Right lobe of liver (tissue), 6 donors: ENCODE data around the gene SH3GLB2. TPM values are rescaled to one million over a fixed set of nuclear protein-coding genes. Genes with fewer than 3 reads are reported as not detected.

Source experiments
- ATAC-seq, 4 donors: fragments of 200-7000 bp; cut with Tn5 transposase; one replicate each; pipeline ENCODE4 v1.9.1; 2020; ENCODE audit warnings: mild to moderate bottlenecking in 4 of 4, moderate library complexity in 4 of 4
- DNase-seq, 3 donors: peaks; one replicate each; pipeline ENCODE4 v3.0.0-alpha.2; 2020
- H3K27ac ChIP-seq, 3 donors: fragments of 200-600 bp; one replicate each; pipeline ENCODE4 v1.8.0; 2022
- H3K27me3 ChIP-seq, 2 donors: fragments of 200-600 bp; one replicate each; pipeline ENCODE4 v1.8.0; 2022
- H3K36me3 ChIP-seq, 4 donors: fragments of 200-600 bp; sonication (generic) in 1 of 4; one replicate each; pipeline versions ENCODE4 v1.5.1 to v1.8.0; 2017 to 2022; ENCODE audit warnings: control low read depth in 1 of 4
- H3K4me1 ChIP-seq, 4 donors: fragments of 200-600 bp; sonication (generic) in 1 of 4; one replicate each; pipeline versions ENCODE4 v1.5.1 to v1.8.0; 2017 to 2022; ENCODE audit warnings: control low read depth in 1 of 4
- H3K4me3 ChIP-seq, 3 donors: fragments of 200-600 bp; one replicate each; pipeline ENCODE4 v1.8.0; 2022
- H3K9me3 ChIP-seq, 4 donors: fragments of 200-600 bp; sonication (generic) in 1 of 4; one replicate each; pipeline versions ENCODE4 v1.5.1 to v1.8.0; 2017 to 2022; ENCODE audit warnings: control low read depth in 1 of 4
- POLR2A ChIP-seq: fragments of 450-650 bp; IDR thresholded peaks from one replicate; pipeline ENCODE4 v1.6.1; 2017; ENCODE audit warnings: antibody characterized with exemption, mild to moderate bottlenecking
- WGBS: methylation state at CpG from one replicate; pipeline ENCODE4 v1.1.6; 2018; ENCODE audit warnings: low coverage, low lambda C conversion rate; ENCODE audit not compliant: insufficient coverage; ENCODE audit errors: missing lambda C conversion rate; 5-methylcytosine and 5-hydroxymethylcytosine counted together
- intact Hi-C, 2 donors: fragments of 100-400 bp; cut with DNase I; formaldehyde crosslinking; loops; one replicate each; pipeline versions ENCODE4 v1.11.2 to v1.14.1; 2022
- total RNA-seq, 6 experiments: library from RNA; depleted of rRNA in 2 of 6; stranded (reverse); fragments of >200 nt in 2 of 6; fragmentation: NEBNext Ultra II Directional in 3 of 6; extraction: Animal tissue kit (Norgen Biotek cat#: 25700) in 3 of 6; gene quantifications; one replicate each; pipeline versions ENCODE4 v1.1.0 to v1.2.4, GENCODE V29; 2016 to 2023
- TF ChIP-seq, protein P1 (sequence below), 4 donors: fragments of 200-600 bp in 3 of 4; fragments of 450-650 bp in 1 of 4; IDR thresholded peaks; one replicate each; pipeline versions ENCODE4 v1.5.1 to v1.8.0; 2016 to 2022; ENCODE audit warnings: antibody characterized with exemption in 4 of 4, mild to moderate bottlenecking in 2 of 4
- donor health status: DM: no; HTN: yes; CAD: no.
- donor health status: DM: no; HTN: no; CAD: no.
- donor health status: DM: no; HTN: no; CAD: no.
- donor health status: DM: no; HTN: yes; CAD: no.
- donor health status: DM: no; HTN: yes; CAD: no.

SH3GLB2 gene
- total RNA-seq, 6 experiments from 2014 or later: 23.7 to 28.3 (median 24.7) TPM

DNA sequence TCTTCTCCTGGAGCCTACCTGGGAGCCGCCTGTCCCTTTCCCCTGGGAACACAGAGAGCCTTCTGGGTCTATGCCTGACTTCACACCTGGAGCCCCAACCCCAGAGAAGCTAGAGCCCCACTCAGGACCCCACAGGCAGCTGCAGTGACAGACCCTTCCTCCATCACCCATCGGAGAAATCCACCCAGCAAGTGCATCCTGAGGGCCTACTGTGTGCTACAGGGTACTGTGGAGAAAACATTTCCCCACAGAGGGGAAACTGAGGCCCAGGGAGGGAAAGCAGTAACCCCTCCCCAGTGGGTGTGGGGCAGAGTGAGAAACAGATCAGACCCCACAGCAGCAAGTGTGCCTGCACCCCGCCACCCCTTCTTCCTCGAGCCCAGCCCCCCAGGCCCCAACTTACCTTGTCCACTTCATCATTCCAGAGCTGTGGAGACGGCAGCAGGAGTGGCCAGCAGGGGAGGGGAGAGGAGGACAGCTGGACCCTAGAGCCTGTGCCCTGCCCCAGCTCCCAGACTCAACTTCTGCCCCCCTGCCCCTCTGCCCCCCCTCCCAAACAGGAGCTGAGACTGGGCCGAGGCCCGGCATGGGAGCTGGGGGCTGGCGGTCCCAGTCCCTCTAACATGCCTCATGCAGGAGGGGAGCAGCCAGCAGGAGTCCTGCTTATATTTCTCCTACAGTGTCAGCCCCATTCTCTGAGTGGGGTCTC lies 17.7 kb downstream of the SH3GLB2 start:
- no peaks in the 10 kb centered on the region for H3K9me3 ChIP-seq
- intact Hi-C loops: no loop called here
- ATAC-seq (no peak), DNase-seq (no peak)
- no peaks in the 10 kb centered on the region for H3K27me3 ChIP-seq
- H3K4me1 ChIP-seq: no peaks in the 10 kb centered on the region
- no peak overlapping the region for H3K27ac ChIP-seq
- TF ChIP-seq, protein P1, sequence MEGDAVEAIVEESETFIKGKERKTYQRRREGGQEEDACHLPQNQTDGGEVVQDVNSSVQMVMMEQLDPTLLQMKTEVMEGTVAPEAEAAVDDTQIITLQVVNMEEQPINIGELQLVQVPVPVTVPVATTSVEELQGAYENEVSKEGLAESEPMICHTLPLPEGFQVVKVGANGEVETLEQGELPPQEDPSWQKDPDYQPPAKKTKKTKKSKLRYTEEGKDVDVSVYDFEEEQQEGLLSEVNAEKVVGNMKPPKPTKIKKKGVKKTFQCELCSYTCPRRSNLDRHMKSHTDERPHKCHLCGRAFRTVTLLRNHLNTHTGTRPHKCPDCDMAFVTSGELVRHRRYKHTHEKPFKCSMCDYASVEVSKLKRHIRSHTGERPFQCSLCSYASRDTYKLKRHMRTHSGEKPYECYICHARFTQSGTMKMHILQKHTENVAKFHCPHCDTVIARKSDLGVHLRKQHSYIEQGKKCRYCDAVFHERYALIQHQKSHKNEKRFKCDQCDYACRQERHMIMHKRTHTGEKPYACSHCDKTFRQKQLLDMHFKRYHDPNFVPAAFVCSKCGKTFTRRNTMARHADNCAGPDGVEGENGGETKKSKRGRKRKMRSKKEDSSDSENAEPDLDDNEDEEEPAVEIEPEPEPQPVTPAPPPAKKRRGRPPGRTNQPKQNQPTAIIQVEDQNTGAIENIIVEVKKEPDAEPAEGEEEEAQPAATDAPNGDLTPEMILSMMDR (IDR thresholded peaks at IDR 0.05): no peak
- no peak for TF ChIP-seq POLR2A
- peaks cover 0 to 28% (median 4%) of the 10 kb centered on the region in 4 donors for H3K36me3 ChIP-seq
- no peak overlapping the region for H3K4me3 ChIP-seq
- no CpG with 5 or more reads among the region's 8 CpGs for WGBS

DNA sequence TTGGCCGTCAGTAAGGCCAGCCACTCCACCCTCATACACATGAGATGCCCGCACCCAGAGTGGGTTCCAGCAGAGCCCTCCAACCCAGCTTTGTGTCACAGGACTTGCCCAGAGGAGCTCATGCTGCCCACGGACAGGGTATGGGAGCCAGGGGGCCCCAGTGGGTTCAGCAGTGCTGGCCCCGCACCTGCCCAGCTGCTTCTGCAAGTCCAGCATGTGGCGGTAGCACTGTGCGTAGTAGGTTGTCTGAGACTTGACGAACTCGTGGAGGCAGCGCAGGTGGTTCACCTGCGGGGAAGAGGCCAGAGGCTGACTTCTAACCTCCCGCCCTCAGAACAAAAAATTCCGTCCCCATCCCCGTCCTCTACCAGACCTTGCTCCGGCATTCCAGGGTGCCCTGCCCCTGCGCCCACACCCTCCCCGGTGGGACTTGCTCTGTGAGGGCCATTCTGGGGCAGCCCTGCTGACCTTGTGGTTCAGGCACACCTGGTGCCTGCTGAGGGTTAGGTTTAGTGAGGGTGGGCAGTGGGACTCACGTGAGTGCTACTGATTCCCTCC lies 18.5 kb downstream of the SH3GLB2 start:
- H3K9me3 ChIP-seq: no peaks in the 10 kb centered on the region
- H3K36me3 ChIP-seq: peaks cover 0 to 34% (median 6%) of the 10 kb centered on the region in 4 donors
- intact Hi-C loops: no loop called here
- no peaks in the 10 kb centered on the region for H3K27me3 ChIP-seq
- H3K27ac ChIP-seq: no peak overlapping the region
- 100% methylated on average over 3 of the region's 17 CpGs for WGBS
- no peak overlapping the region for H3K4me3 ChIP-seq
- TF ChIP-seq POLR2A: no peak
- TF ChIP-seq, protein P1 (IDR thresholded peaks at IDR 0.05): no peak
- H3K4me1 ChIP-seq: no peaks in the 10 kb centered on the region
- ATAC-seq (no peak), DNase-seq (peak in 1 of 3 donors; percentile 43)

DNA sequence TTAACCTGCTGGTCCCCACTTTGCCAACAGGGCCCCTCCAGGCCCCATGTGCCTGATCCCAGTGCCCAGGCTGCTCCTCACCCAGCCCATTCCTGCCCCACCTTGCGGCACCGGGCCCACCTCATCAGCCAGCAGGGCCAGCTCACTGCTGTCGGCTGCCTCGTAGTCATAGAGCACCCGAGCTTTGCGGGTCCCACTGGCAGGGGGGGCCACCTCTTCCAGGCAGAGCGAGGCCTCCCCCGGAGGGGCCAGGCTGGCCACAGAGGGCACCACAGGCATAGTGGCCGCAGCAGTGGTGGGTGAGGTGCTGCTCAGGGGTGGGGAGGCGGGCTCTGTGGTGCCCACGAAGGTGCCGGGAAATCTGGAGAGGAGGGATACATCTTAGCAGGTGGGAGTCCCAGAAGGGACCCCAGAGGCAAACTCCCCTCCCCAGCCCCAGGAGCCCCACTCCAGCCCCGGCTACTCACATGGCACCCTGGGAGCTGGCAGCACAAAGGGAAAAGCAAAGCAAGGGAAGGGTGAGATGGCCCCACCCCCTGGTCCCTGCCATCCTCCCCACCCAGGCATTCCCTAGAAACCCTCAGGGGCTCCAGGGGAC lies 19.0 kb downstream of the SH3GLB2 start:
- TF ChIP-seq, protein P1 (IDR thresholded peaks at IDR 0.05): no peak
- TF ChIP-seq POLR2A: no peak
- DNase-seq (peak in 2 of 3 donors; percentile 15 to 47), ATAC-seq (no peak)
- peaks cover 0 to 29% (median 6%) of the 10 kb centered on the region in 4 donors for H3K36me3 ChIP-seq
- no peaks in the 10 kb centered on the region for H3K9me3 ChIP-seq
- intact Hi-C loops: no loop called here
- WGBS: 76% methylated on average over 5 of the region's 13 CpGs
- H3K27me3 ChIP-seq: no peaks in the 10 kb centered on the region
- H3K4me3 ChIP-seq: no peak overlapping the region
- no peak overlapping the region for H3K27ac ChIP-seq
- no peaks in the 10 kb centered on the region for H3K4me1 ChIP-seq

DNA sequence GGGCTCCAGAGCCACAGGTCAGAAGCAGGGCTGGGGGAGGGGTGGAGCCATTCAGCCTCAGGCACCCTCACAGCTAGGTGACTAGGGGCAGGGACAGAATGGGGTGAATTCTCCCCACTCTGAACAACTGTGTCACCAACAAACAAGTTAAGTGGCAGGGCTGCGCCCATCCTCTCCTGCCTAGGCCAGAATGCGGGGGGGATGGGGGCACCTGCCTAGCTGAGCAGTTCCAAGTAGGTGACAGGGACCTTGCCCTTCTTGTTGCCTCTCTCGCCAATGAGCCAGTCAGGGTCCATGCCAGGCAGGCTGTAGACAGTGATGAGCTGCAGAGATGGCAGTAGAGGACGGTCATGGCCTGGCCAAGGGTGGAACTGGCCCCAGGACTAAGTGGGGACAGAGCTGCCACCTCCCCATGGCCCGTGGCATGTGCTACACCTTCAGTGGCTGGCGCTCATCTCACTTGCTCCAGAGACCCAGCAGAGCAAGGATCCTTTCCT lies 19.6 kb downstream of the SH3GLB2 start:
- H3K4me3 ChIP-seq: no peak overlapping the region
- peaks cover 0 to 26% (median 6%) of the 10 kb centered on the region in 4 donors for H3K36me3 ChIP-seq
- no CpG with 5 or more reads among the region's 6 CpGs for WGBS
- ATAC-seq: peak in 3 of 4 donors; percentile 7 to 46 (median 22)
- H3K27me3 ChIP-seq: no peaks in the 10 kb centered on the region
- no peak overlapping the region for H3K27ac ChIP-seq
- no peak for TF ChIP-seq POLR2A
- TF ChIP-seq, protein P1 (IDR thresholded peaks at IDR 0.05): no peak
- intact Hi-C loops: no loop called here
- peak in 2 of 3 donors; percentile 14 to 51 for DNase-seq
- H3K4me1 ChIP-seq: no peaks in the 10 kb centered on the region
- H3K9me3 ChIP-seq: no peaks in the 10 kb centered on the region
